ENCODE measurements around the gene CNTN5. TPM values are rescaled to one million over a fixed set of nuclear protein-coding genes. Genes with fewer than 3 reads are reported as not detected.

CNTN5 gene
- total RNA-seq, 1 donor from 2014 or later = not detected

DNA sequence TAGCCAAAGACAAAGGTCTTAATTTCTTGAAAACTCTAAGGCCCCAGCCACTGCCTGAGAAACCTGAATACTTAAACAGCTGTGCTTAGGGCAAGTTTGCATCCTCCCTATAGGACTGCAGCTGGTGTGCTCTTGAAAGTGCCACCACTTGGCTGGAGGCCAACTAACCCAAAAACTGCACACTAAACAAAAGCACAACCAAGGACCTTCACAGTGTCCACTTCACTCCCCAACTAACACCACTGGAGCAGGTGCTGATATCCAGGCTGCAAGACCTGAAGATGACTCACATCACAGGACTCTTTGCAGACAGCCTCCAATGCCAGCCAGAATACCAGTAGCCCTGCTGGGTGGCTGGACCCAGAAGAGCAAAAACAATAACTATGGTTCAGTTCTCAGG lies 1308.6 kb downstream of the CNTN5 start:
- Mint-ChIP-seq H3K27ac (ENCODE audit: unreplicated experiment) (no peak overlapping the region), H3K27me3 (ENCODE audit: low read depth) (peaks cover 17% of the 10 kb centered on the region), H3K9me3 (ENCODE audit: low read depth) (peaks cover 9% of the 10 kb centered on the region), H3K36me3 (ENCODE audit: low read depth) (no peaks in the 10 kb centered on the region), H3K4me3 (ENCODE audit: unreplicated experiment) (no peak overlapping the region), H3K4me1 (ENCODE audit: low read depth) (no peaks in the 10 kb centered on the region)
- no peak for DNase-seq (ENCODE audit: low spot score)
- TF ChIP-seq, protein P1, sequence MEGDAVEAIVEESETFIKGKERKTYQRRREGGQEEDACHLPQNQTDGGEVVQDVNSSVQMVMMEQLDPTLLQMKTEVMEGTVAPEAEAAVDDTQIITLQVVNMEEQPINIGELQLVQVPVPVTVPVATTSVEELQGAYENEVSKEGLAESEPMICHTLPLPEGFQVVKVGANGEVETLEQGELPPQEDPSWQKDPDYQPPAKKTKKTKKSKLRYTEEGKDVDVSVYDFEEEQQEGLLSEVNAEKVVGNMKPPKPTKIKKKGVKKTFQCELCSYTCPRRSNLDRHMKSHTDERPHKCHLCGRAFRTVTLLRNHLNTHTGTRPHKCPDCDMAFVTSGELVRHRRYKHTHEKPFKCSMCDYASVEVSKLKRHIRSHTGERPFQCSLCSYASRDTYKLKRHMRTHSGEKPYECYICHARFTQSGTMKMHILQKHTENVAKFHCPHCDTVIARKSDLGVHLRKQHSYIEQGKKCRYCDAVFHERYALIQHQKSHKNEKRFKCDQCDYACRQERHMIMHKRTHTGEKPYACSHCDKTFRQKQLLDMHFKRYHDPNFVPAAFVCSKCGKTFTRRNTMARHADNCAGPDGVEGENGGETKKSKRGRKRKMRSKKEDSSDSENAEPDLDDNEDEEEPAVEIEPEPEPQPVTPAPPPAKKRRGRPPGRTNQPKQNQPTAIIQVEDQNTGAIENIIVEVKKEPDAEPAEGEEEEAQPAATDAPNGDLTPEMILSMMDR (IDR thresholded peaks at IDR 0.05) = no peak

DNA sequence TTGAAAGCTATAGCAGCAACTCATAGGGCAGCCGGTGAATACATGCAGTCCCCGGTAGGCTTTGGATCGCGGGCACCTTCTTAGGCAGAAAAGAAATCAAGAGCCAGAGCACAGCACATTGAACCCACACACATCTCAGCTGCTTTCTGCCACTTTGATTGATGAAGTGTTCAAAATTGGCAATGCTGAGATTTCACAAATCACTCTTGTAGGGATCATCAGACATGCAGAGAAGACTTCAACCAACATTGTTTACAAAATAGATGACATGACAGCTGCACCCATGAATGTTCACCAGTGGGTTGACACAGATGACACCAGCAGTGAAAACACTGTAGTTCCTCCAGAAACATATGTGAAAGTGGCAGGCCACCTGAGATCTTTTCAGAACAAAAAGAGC lies 1316.1 kb downstream of the CNTN5 start:
- H3K4me3 Mint-ChIP-seq (ENCODE audit: unreplicated experiment) = no peak overlapping the region
- no peak for DNase-seq (ENCODE audit: low spot score)
- H3K36me3 Mint-ChIP-seq (ENCODE audit: low read depth) = no peaks in the 10 kb centered on the region
- peaks cover 14% of the 10 kb centered on the region for H3K27me3 Mint-ChIP-seq (ENCODE audit: low read depth)
- no peaks in the 10 kb centered on the region for H3K4me1 Mint-ChIP-seq (ENCODE audit: low read depth)
- TF ChIP-seq, protein P1 (IDR thresholded peaks at IDR 0.05) = no peak
- no peak overlapping the region for H3K27ac Mint-ChIP-seq (ENCODE audit: unreplicated experiment)
- H3K9me3 Mint-ChIP-seq (ENCODE audit: low read depth) = peaks cover 9% of the 10 kb centered on the region

DNA sequence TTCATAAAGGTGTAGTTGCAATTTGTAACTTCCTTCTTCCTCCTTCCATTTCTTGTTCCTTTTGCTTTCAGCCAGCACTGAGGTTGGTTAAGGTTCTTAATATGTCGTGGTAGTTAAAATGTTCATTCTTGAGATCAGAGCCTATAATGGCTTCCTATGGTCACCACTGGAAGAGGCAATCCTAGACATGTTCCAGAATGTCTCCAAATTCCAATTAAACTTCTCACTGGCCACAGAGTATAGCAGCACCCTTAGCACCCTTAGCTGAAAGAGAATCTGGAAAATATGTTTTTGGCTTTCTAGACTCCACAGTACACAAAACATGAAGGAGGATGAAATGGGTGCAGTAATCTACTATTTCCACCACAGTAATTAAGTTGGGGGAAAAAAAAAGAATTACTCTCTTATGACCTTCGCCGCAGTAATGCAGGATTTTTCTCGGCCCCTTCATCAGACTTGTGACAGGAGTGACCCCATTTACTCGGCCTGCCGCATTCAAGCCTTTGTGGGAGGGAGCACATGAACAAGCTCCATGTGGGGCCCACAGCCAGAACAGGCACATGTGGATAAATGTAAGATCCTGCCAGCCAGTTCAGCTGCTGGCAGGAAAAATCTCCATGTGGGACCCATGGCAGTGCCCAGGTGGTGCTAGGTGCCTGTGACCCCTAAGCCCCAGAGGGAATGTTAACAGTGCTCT lies 1317.5 kb downstream of the CNTN5 start:
- H3K27ac Mint-ChIP-seq (ENCODE audit: unreplicated experiment) = no peak overlapping the region
- no peaks in the 10 kb centered on the region for H3K4me1 Mint-ChIP-seq (ENCODE audit: low read depth)
- H3K27me3 Mint-ChIP-seq (ENCODE audit: low read depth) = peaks cover 17% of the 10 kb centered on the region
- TF ChIP-seq, protein P1 (IDR thresholded peaks at IDR 0.05) = no peak
- DNase-seq (ENCODE audit: low spot score) = no peak
- no peaks in the 10 kb centered on the region for H3K36me3 Mint-ChIP-seq (ENCODE audit: low read depth)
- H3K9me3 Mint-ChIP-seq (ENCODE audit: low read depth) = peaks cover 9% of the 10 kb centered on the region
- H3K4me3 Mint-ChIP-seq (ENCODE audit: unreplicated experiment) = no peak overlapping the region

DNA sequence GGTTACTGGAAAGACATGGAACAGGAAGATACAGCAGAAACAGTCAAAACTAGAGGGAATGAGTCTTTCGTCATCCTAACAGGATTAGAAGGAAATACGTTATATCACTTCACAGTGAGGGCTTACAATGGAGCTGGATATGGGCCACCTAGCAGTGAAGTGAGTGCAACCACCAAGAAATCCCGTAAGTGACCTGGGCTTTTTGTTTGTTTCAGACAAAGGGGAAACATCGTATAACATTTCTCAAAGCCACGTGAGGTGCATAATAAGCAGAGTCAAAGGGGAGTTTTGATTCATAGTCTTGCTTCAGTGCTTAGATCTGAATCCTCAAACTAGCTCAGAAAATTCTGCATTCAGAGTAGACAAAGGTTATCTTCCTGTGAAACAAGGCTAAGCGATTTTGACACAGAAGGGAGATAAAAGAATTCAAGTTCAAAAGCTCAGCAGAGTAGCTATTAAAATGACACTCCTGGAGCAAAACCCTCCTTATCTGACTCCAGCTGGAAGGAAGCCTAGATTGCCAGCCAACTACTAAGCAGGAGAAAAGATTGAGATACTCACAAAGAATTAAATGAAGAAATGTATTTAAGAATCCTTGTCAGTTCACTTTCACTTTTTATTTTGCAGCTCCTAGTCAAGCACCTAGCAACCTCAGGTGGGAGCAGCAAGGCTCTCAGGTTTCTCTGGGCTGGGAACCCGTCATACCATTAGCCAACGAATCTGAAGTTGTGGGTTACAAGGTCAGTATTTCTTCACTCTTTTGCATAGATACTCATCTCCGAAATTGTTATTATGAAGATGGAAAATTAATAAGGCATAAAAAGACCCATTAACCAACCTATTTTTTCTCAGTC lies 1319.9 kb downstream of the CNTN5 start:
- DNase-seq (ENCODE audit: low spot score) = no peak
- Mint-ChIP-seq H3K36me3 (ENCODE audit: low read depth) (no peaks in the 10 kb centered on the region), H3K4me3 (ENCODE audit: unreplicated experiment) (no peak overlapping the region), H3K27me3 (ENCODE audit: low read depth) (peaks cover 24% of the 10 kb centered on the region), H3K27ac (ENCODE audit: unreplicated experiment) (no peak overlapping the region), H3K4me1 (ENCODE audit: low read depth) (no peaks in the 10 kb centered on the region), H3K9me3 (ENCODE audit: low read depth) (no peaks in the 10 kb centered on the region)
- TF ChIP-seq, protein P1 (IDR thresholded peaks at IDR 0.05) = no peak

DNA sequence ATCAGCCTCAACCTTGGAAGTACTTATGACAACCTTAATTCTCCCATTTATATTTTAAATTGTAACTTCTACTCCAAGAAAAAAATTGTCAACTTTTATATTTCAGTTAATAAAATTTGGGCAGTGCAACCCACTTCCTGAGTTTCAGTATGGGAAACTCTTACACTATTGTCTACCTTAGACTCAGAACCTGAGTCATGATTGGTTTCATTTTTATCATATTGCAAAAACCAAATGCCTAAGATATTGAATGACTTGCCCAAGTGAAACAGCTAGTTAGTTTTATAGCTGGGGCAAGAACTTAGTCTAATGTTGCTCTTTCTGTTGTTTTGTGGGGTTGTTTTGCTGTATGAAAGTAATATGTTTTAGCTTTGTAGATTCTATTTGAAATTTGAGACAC lies 1332.3 kb downstream of the CNTN5 start:
- DNase-seq (ENCODE audit: low spot score) = no peak
- peaks cover 15% of the 10 kb centered on the region for H3K27me3 Mint-ChIP-seq (ENCODE audit: low read depth)
- no peaks in the 10 kb centered on the region for H3K4me1 Mint-ChIP-seq (ENCODE audit: low read depth)
- TF ChIP-seq, protein P1 (IDR thresholded peaks at IDR 0.05) = no peak
- no peaks in the 10 kb centered on the region for H3K36me3 Mint-ChIP-seq (ENCODE audit: low read depth)
- no peak overlapping the region for H3K4me3 Mint-ChIP-seq (ENCODE audit: unreplicated experiment)
- no peaks in the 10 kb centered on the region for H3K9me3 Mint-ChIP-seq (ENCODE audit: low read depth)
- H3K27ac Mint-ChIP-seq (ENCODE audit: unreplicated experiment) = no peak overlapping the region

Measured in chondrocyte (in vitro differentiated cells).